ENCODE data around the gene NBPF4. TPM values are rescaled to one million over a fixed set of nuclear protein-coding genes. Genes with fewer than 3 reads are reported as not detected.

Gene NBPF4
- total RNA-seq, 1 donor from 2014 or later: not detected

DNA sequence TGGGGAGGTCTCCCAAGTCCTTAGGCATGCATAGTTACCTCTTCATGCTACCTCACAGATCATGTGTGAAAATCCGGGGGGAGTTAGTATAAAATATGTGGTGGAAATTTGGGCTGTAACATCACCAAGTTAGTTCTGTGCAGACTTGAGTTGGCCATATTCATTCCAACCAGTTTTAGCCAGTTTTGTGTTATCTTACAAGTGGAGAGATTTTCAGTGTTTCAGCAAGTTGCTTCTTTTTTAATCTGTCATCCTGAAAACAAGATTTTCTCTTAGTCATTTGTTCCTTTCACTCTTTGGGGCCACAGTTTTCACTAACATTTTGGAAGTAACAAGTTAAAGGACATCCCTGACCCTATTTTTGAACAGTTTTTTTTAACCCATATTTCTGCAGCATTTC, 55.1 kb downstream of the NBPF4 start:
- H3K36me3 Mint-ChIP-seq (ENCODE audit: low read depth, unreplicated experiment): peaks cover 16% of the 10 kb centered on the region
- no peaks in the 10 kb centered on the region for H3K4me1 Mint-ChIP-seq (ENCODE audit: low read depth, unreplicated experiment)
- no peaks in the 10 kb centered on the region for H3K9me3 ChIP-seq (ENCODE audit: insufficient read depth, low read depth, low read length)
- no peaks in the 10 kb centered on the region for H3K27me3 Mint-ChIP-seq (ENCODE audit: low read depth, unreplicated experiment)
- no peak overlapping the region for H3K4me3 ChIP-seq (ENCODE audit: insufficient read depth, low read depth, low read length)
- no peak overlapping the region for H3K27ac Mint-ChIP-seq (ENCODE audit: unreplicated experiment)
- H4K20me1 ChIP-seq (ENCODE audit: insufficient read depth, low read length): peaks cover 55% of the 10 kb centered on the region
- no peaks in the 10 kb centered on the region for H3K4me1 ChIP-seq (ENCODE audit: insufficient read depth, low read length)
- H3K27me3 ChIP-seq (ENCODE audit: insufficient read depth, low read length): no peaks in the 10 kb centered on the region
- H3K27ac ChIP-seq (ENCODE audit: low read depth, low read length): no peak overlapping the region
- no peak overlapping the region for H2AFZ ChIP-seq (ENCODE audit: low read depth, low read length)
- H3K36me3 ChIP-seq (ENCODE audit: insufficient read depth, low read length): peaks cover 21% of the 10 kb centered on the region
- H3K9ac ChIP-seq (ENCODE audit: low read length): no peak overlapping the region
- no peak for FAIRE-seq
- no peak for TF ChIP-seq EZH2 (IDR thresholded peaks at IDR 0.05; ENCODE audit: insufficient read depth, low read length)
- TF ChIP-seq, protein P1, sequence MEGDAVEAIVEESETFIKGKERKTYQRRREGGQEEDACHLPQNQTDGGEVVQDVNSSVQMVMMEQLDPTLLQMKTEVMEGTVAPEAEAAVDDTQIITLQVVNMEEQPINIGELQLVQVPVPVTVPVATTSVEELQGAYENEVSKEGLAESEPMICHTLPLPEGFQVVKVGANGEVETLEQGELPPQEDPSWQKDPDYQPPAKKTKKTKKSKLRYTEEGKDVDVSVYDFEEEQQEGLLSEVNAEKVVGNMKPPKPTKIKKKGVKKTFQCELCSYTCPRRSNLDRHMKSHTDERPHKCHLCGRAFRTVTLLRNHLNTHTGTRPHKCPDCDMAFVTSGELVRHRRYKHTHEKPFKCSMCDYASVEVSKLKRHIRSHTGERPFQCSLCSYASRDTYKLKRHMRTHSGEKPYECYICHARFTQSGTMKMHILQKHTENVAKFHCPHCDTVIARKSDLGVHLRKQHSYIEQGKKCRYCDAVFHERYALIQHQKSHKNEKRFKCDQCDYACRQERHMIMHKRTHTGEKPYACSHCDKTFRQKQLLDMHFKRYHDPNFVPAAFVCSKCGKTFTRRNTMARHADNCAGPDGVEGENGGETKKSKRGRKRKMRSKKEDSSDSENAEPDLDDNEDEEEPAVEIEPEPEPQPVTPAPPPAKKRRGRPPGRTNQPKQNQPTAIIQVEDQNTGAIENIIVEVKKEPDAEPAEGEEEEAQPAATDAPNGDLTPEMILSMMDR (IDR thresholded peaks at IDR 0.05; ENCODE audit: insufficient read depth, low read depth, low read length): no peak
- DNase-seq (ENCODE audit: low read depth): no peak
- H3K79me2 ChIP-seq (ENCODE audit: insufficient read depth, low read length): peaks cover 96% of the 10 kb centered on the region
- H3K9me3 Mint-ChIP-seq (ENCODE audit: unreplicated experiment): no peaks in the 10 kb centered on the region
- H3K4me3 Mint-ChIP-seq (ENCODE audit: unreplicated experiment): no peak overlapping the region
- H3K4me2 ChIP-seq (ENCODE audit: low read length): no peak overlapping the region

DNA sequence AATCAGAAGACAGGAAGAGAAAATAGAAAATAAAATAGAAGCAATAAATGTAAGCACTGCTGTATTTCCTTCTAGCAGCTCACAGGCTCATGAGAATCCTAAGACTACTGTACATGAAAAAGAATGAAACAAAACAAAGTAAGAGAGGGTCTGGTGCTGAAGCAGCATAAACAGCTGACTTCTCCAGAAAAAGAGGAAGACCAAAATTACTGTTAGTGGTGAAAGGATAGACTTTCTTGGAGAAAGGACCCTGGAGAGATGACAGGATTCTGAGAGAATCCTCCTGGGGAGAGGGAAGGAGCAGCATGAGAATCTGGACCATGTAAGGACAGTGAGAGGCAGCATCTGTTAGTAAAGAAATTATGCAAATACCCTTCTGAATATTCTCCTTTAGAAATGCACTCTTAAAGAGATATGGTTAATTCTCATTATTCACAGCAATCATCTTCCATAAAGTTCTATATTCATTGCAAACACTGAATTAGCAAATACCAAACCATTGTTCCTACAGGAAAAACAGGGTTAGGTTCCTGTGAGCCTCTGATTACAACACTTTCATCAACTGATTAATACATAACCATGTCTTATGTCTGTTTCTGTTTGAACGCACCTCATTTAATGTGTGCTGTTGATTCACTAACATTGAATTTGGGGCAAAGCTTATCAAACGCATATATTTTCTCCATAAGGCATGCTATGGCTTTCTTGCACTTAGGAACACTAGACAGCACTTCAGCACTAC, 60.7 kb downstream of the NBPF4 start:
- peaks cover 30% of the 10 kb centered on the region for H3K36me3 Mint-ChIP-seq (ENCODE audit: low read depth, unreplicated experiment)

More for the DNA sequence above, 60.7 kb downstream of the NBPF4 start:
- H3K4me1 ChIP-seq (ENCODE audit: insufficient read depth, low read length): no peaks in the 10 kb centered on the region
- Mint-ChIP-seq H3K27me3 (ENCODE audit: low read depth, unreplicated experiment) (no peaks in the 10 kb centered on the region), H3K9me3 (ENCODE audit: unreplicated experiment) (no peaks in the 10 kb centered on the region), H3K4me1 (ENCODE audit: low read depth, unreplicated experiment) (no peaks in the 10 kb centered on the region), H3K27ac (ENCODE audit: unreplicated experiment) (no peak overlapping the region), H3K4me3 (ENCODE audit: unreplicated experiment) (no peak overlapping the region)
- peaks cover 91% of the 10 kb centered on the region for H3K79me2 ChIP-seq (ENCODE audit: insufficient read depth, low read length)
- H2AFZ ChIP-seq (ENCODE audit: low read depth, low read length): no peak overlapping the region
- H3K27me3 ChIP-seq (ENCODE audit: insufficient read depth, low read length): no peaks in the 10 kb centered on the region
- peaks cover 56% of the 10 kb centered on the region for H4K20me1 ChIP-seq (ENCODE audit: insufficient read depth, low read length)
- H3K27ac ChIP-seq (ENCODE audit: low read depth, low read length): no peak overlapping the region
- no peak overlapping the region for H3K9ac ChIP-seq (ENCODE audit: low read length)
- no peak overlapping the region for H3K4me3 ChIP-seq (ENCODE audit: insufficient read depth, low read depth, low read length)
- peaks cover 43% of the 10 kb centered on the region for H3K36me3 ChIP-seq (ENCODE audit: insufficient read depth, low read length)
- H3K4me2 ChIP-seq (ENCODE audit: low read length): no peak overlapping the region
- no peak for FAIRE-seq
- no peak for DNase-seq (ENCODE audit: low read depth)
- TF ChIP-seq, protein P1 (IDR thresholded peaks at IDR 0.05; ENCODE audit: insufficient read depth, low read depth, low read length): no peak
- TF ChIP-seq EZH2 (IDR thresholded peaks at IDR 0.05; ENCODE audit: insufficient read depth, low read length): no peak
- H3K9me3 ChIP-seq (ENCODE audit: insufficient read depth, low read depth, low read length): no peaks in the 10 kb centered on the region

Data from astrocyte (in vitro differentiated cells and primary cell).